NCI-H82 (cell line): ENCODE measurements around the gene PYGB.
"Not testable (repeated sequence)": the region's sequence is repeated elsewhere in the genome, so short reads cannot be mapped to it uniquely, and the experiment has no call there.

Source experiments
- DNase-seq: peaks from one replicate; lab custom pipeline; 2025; lab: John Stamatoyannopoulos, UW

The PYGB gene

GRCh38 chr20:25314497-25315417 lies 66.9 kb downstream of the PYGB start:
- DNase-seq = no peak

DNA sequence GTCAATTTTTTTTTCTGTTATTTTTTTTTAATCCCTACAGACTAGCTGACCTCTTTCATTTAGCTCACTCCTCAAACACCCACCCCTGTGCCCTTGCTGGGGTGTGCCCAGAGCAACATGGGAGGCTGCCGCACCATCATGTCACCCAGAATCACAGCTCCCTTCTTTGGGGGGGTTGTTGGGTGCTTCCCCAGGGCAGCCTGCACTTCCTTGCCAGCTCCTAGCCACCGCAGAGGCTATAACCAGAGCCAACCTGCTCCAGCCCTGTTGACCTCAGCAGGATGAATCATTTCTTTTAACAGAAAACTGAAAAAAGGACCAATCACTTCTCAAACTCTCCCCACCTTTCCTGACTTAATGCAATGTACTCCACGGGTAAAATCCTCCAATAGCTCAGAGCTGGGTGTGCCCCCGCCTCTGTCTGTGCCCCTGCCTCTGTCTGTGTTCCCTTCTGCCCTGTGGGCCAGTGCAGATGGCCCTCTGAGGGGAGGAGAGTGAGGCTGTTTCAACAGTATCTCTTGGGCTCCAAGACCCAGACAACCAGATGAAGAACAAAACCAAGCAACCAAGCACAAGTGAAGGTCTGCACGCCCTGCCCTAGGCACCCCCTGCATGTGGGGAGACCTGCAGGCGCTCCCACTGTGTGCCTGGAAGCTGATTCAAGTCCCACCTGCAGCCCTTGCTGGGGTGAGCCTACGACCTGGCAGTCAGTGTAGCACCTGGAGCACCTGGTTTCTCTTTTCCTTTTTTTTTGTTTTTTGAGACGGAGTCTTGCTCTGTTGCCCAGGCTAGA lies 67.7 kb downstream of the PYGB start:
- no peak for DNase-seq

DNA sequence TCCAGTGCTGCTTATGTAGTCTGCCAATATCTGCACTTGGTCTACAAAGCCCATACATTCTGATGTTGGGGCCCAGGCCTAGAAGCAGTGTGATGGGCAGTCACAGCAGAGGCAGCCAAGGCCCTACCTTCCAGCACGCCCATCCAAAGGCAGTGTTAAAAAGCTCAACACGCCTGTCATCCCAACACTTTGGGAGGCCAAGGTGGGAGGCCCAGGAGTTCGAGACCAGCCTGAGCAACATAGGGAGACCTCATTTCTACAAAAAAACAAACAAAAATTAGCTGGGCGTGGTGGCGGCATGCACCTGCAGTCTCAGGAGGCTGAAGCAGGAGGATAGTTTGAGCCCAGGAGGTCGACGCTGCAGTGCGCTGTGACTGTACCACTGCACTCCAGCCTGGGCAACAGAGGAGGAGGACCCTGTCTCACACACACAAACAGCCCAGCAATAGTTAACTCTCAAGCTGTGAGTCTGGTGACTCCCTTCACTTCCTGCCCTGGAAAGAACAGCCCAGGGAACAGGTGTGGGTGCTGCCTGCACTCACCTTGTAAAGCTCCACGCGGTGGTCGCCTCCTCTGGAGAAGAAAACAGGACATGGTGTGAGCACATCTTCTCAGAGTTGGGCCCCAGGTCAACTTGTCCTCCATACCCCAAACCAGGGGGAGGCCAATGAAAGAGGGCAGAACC lies 68.8 kb downstream of the PYGB start:
- no peak for DNase-seq

DNA sequence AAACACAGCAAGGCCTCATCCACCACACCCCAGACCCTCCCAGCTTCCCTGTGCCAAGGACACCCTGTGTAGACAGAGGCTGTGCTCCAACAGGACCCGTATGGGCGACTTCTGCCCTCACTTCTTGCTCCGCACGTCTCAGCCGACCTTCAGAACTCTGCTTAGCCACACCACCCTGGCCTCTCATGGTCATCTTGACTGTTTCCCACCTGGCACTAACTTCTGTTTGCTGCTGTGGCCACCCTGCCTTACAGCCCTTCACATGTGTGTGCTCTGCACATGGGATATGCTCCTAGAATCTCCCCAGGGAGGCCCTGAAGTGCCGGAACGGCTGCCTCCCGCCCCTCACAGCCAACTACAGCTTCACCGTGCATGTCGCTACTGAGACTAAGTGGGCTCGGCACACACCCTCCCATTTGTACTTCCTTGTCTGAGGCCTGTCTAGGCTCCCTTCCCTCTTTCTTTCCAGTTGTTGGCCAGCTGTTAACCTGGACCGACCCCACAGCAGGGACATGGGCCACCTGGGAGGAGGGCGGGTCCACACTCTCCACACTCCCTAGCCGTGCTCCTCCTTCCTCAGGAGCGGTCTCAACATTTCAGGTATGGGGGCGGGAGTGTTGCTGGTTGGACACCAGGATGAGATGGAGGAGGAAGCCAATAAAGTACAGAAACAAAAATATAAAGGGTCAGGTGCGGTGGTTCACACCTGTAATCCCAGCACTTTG lies 69.6 kb downstream of the PYGB start:
- DNase-seq = no peak

DNA sequence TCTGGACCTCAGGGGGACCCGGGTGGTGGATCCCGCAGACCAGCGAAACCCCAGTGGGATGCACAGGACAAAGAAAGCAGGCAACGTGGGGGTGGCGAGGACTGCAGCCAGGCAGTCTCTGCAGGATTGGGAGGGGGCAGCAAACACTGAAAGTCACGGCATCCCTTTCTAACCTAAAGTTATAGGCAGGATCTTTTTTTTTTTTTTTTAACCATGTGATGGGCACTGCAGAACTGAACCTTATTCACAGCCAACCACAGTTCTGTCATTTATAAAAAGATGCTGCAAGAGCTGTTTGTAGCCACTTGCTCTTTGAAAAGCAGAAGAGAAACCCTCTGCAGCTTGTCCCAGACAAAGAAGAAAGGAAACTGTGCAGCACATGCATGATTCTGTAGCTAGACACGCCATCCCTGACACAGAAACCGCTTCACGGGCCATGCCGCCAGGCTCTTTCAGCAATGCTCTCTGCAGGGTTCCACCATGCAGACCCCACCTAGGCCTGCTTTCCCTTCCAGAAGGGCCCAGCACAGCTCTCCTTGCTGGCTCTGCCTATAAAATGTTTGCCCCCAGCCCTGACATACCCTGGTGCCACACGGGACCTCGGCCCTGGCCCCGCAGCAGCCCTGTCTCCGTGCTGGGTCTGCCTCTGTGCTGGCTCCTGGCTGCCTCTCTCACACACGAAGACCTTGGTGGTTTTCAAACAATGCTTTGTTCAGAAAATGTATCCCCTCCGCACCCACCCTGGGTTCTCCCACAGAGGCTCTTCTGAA lies 70.8 kb downstream of the PYGB start:
- DNase-seq = no peak

GRCh38 chr20:25319241-25320034 lies 71.6 kb downstream of the PYGB start:
- DNase-seq = peak; percentile 33

- DNase-seq = peak; percentile 94
Observed at GRCh38 chr20:25320035-25320800, 72.3 kb downstream of the PYGB start.

- no peak for DNase-seq
Observed at GRCh38 chr20:25321262-25321831, 73.5 kb downstream of the PYGB start.

GRCh38 chr20:25321991-25322390 lies 74.1 kb downstream of the PYGB start:
- DNase-seq = no peak

- no peak for DNase-seq
Observed at GRCh38 chr20:25323496-25324246, 75.8 kb downstream of the PYGB start.

DNA sequence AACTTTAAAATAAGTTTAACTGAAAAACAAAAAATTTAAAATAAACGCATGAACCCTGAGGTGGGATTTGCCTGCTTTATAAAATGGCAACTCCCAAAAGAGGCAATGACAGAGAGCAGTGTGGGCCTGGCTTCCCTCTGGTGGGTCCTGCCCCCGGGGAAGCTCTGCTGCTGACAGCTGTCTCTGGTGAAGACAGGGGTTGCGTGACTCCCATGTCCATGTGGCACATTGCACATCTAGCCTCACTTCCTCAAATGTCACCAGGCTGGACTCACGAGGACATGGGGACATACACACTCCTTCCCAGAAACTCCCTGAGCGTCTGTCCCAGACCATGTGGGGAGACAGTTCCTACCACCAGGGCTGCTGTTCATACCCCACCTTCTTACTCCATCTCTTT lies 76.5 kb downstream of the PYGB start:
- DNase-seq = no peak

DNA sequence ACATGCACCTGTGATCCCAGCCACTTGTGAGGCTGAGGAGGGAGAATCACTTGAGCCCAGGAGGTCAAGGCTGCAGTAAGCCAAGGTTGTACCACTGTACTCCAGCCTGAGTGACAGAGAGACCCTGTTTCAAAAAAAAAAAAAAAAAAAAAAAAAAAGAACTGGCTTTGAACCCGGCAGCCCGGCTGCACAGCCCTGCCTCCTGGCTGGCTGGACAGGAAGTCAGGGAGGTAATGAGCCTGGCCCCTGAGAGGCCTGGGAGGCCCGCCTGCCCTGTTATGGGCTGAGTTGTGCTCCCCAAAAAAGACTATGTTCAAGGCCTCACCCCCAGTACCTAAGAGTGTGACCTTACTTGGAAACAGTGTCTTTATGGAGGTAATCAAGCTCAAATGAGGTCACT lies 77.2 kb downstream of the PYGB start:
- DNase-seq = no peak

DNA sequence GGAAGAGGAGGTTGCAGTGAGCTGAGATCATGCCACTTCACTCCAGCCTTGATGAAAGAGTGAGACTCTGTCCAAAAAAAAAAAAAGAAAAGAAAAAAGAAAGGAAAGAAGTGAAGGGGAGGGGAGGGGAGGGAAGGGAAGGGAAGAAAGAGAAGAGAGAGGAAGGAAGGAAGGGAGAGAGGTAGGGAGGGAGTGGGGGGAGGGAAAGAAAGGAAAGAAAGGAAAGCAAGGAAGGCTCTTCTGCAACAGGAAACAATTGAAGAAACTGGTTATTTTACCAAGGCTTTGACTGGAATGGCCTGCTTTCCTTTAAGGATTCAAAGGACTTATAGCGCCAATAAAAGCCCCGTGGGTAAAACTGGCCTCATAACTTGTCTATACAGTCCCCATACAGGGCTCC lies 78.1 kb downstream of the PYGB start:
- DNase-seq = no peak

DNA sequence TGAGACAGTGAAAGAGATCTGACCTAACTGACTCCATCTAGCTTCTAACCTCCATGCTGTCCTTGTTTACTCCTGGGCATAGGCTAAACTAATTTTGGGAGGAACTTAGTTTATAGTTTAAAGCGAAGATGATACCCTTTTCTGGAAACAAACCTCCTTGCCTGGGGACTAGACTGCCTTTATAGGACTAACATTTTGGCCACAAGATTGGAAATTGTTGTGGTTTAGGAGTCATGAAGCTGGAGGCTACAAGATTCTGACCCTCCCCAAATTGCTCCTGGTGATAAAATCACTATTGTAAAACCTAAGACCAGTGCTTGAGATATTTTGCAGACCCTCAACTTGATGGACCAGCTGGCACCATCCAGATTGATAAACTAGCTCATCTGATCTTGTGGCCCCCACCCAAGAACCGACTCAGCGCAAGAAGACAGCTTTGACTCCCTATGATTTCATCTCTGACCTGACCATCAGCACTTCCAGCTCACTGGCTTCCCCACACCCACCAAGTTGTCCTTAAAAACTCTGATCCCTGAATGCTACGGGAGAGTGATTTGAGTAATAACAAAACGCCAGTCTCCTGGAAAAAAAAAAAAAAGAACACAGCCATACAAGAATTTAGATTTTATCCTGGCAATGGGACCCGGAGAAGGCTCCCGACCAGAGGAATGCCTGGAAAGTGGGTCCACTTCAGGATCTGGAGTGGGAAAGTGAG lies 79.8 kb downstream of the PYGB start:
- DNase-seq = no peak

DNA sequence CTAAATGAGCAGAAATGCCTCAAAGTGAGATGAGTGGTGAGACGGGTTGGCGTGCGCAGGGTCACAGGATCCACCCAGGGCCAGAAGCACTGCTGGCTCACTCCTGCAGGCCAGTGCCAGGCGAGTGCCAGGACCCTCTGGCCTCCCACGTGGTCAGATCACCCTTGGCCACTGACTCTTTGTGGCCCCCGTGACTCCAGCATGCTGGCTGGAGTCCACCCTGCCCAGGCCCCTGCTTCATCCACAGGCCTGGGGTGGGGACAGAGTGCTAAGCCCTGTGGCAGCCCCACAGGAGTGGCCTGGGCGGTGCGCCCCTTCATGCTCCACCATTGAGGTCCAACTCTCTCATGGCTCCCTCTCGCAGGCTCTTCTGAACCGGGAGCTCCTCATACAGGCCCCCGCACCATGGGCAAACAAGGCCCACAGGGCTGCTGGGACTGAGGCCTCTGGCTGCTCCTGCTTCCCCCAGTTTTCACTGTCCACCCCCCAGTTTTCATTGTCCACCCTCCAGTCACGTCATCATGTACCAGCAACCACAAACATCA lies 81.1 kb downstream of the PYGB start:
- DNase-seq = no peak

- DNase-seq = not testable (repeated sequence)
Observed at GRCh38 chr20:25334972-25335371, 87.1 kb downstream of the PYGB start.
